Sigmoid colon (tissue), 7 donors: ENCODE results near the gene FBXL17. TPM values are rescaled to one million over a fixed set of nuclear protein-coding genes. Genes with fewer than 3 reads are reported as not detected.

Experiments
- DNase-seq: peaks from one replicate; pipeline ENCODE4 v3.0.0-alpha.2; 2019
- H3K27ac ChIP-seq, 4 donors: fragments of 200-600 bp; sonication (generic); one replicate each; pipeline ENCODE4 v1.5.1; 2016 to 2019; ENCODE audit warnings: mild to moderate bottlenecking in 1 of 4
- H3K27me3 ChIP-seq, 3 donors: fragments of 200-600 bp; sonication (generic); one replicate each; pipeline ENCODE4 v1.5.1; 2019; ENCODE audit warnings: mild to moderate bottlenecking in 1 of 3
- H3K36me3 ChIP-seq, 4 donors: fragments of 200-600 bp; sonication (generic); one replicate each; pipeline ENCODE4 v1.5.1; 2016 to 2019
- H3K4me1 ChIP-seq, 4 donors: fragments of 200-600 bp; sonication (generic); one replicate each; pipeline ENCODE4 v1.5.1; 2017 to 2019
- H3K4me3 ChIP-seq, 4 donors: fragments of 200-600 bp; sonication (generic); one replicate each; pipeline ENCODE4 v1.5.1; 2017 to 2019; ENCODE audit warnings: mild to moderate bottlenecking in 2 of 4, moderate library complexity in 1 of 4
- H3K9me3 ChIP-seq, 4 donors: fragments of 200-600 bp in 3 of 4; sonication (generic) in 3 of 4; one replicate each; pipeline versions ENCODE4 v1.5.1 to v1.6.1; 2013 to 2019
- CTCF ChIP-seq, 4 experiments: fragments of 450-650 bp in 3 of 4; fragments of 200-600 bp in 1 of 4; IDR thresholded peaks; one replicate each; pipeline ENCODE4 v1.5.1; 2016 to 2019; ENCODE audit warnings: antibody characterized with exemption in 4 of 4, mild to moderate bottlenecking in 3 of 4, moderate library complexity in 2 of 4
- EP300 ChIP-seq, 4 donors: sonication (generic); formaldehyde crosslinking; IDR thresholded peaks; one replicate each; pipeline ENCODE4 v1.6.1; 2017; ENCODE audit warnings: antibody characterized with exemption in 4 of 4
- POLR2A ChIP-seq, 2 donors: fragments of 450-650 bp; IDR thresholded peaks; one replicate each; pipeline ENCODE4 v1.6.1; 2016; ENCODE audit warnings: antibody characterized with exemption in 2 of 2, mild to moderate bottlenecking in 2 of 2, moderate library complexity in 2 of 2
- POLR2AphosphoS5 ChIP-seq, 4 donors: sonication (generic); formaldehyde crosslinking; IDR thresholded peaks; one replicate each; pipeline ENCODE4 v1.6.1; 2017; ENCODE audit warnings: antibody characterized with exemption in 4 of 4
- WGBS, 2 donors: extraction: QIAGEN DNeasy Blood & Tissue Kit; methylation state at CpG; one replicate each; pipeline ENCODE4 v1.1.7; 2013; 5-methylcytosine and 5-hydroxymethylcytosine counted together
- intact Hi-C: fragments of 100-400 bp; cut with DNase I; formaldehyde crosslinking; loops from one replicate; pipeline ENCODE4 v1.15.1; 2023
- polyA plus RNA-seq, 3 donors: library from polyadenylated mRNA; stranded (reverse); fragments of 200-250 nt; gene quantifications; one replicate each; pipeline ENCODE4 v1.2.3, GENCODE V29; 2013
- total RNA-seq, 4 donors: library from RNA; depleted of rRNA; stranded (reverse); fragments of >200 nt; gene quantifications; one replicate each; pipeline ENCODE4 v1.1.0, GENCODE V29; 2016
- donor health status: healthy with polysubstance abuse.
- donor health status: Bipolar disorder and iron deficiency.
- donor health status: healthy.

FBXL17 gene
- total and polyA plus RNA-seq, 7 donors = 8.2 to 22.5 (median 16.6) TPM

- no peak for DNase-seq
- WGBS, 2 donors = 84% methylated on average over 2 of the region's 2 CpGs
- intact Hi-C loops = no loop called here
- no peak overlapping the region for H3K27ac ChIP-seq
- no peaks in the 10 kb centered on the region for H3K36me3 ChIP-seq
- H3K9me3 ChIP-seq = no peaks in the 10 kb centered on the region
- H3K27me3 ChIP-seq = no peaks in the 10 kb centered on the region
- H3K4me1 ChIP-seq = no peaks in the 10 kb centered on the region
- TF ChIP-seq EP300 (IDR thresholded peaks at IDR 0.05) (no peak), CTCF (IDR thresholded peaks at IDR 0.05) (no peak), POLR2AphosphoS5 (IDR thresholded peaks at IDR 0.05) (no peak), POLR2A (IDR thresholded peaks at IDR 0.05) (no peak)
- H3K4me3 ChIP-seq = no peak overlapping the region
These were observed 563.9 kb downstream of the FBXL17 start for GRCh38 chr5:107817951-107818350.

GRCh38 chr5:107817436-107817835 is 564.5 kb downstream of the FBXL17 start:
- Histone ChIP-seq H3K9me3 (no peaks in the 10 kb centered on the region), H3K4me3 (no peak overlapping the region), H3K36me3 (no peaks in the 10 kb centered on the region), H3K27ac (no peak overlapping the region), H3K27me3 (no peaks in the 10 kb centered on the region), H3K4me1 (no peaks in the 10 kb centered on the region)
- TF ChIP-seq POLR2AphosphoS5 (IDR thresholded peaks at IDR 0.05) (no peak), CTCF (IDR thresholded peaks at IDR 0.05) (no peak), EP300 (IDR thresholded peaks at IDR 0.05) (no peak), POLR2A (IDR thresholded peaks at IDR 0.05) (no peak)
- intact Hi-C loops = no loop called here
- WGBS, 2 donors = 83 to 84% methylated on average over 3 of the region's 3 CpGs
- no peak for DNase-seq

- no peak for TF ChIP-seq POLR2AphosphoS5 (IDR thresholded peaks at IDR 0.05)
- TF ChIP-seq POLR2A (IDR thresholded peaks at IDR 0.05) = no peak
- TF ChIP-seq EP300 (IDR thresholded peaks at IDR 0.05) = no peak
- TF ChIP-seq CTCF (IDR thresholded peaks at IDR 0.05) = no peak
- WGBS, 2 donors = 82 to 90% methylated on average over 10 of the region's 10 CpGs
- intact Hi-C loops = no loop called here
- Histone ChIP-seq H3K4me3 (no peak overlapping the region), H3K4me1 (no peaks in the 10 kb centered on the region), H3K27ac (no peak overlapping the region), H3K9me3 (no peaks in the 10 kb centered on the region), H3K36me3 (no peaks in the 10 kb centered on the region), H3K27me3 (no peaks in the 10 kb centered on the region)
- no peak for DNase-seq
These were observed 566.8 kb downstream of the FBXL17 start for GRCh38 chr5:107815109-107815508.

- WGBS, 2 donors = 80 to 88% methylated on average over 7 of the region's 7 CpGs
- TF ChIP-seq EP300 (IDR thresholded peaks at IDR 0.05) (no peak), POLR2A (IDR thresholded peaks at IDR 0.05) (no peak), CTCF (IDR thresholded peaks at IDR 0.05) (no peak), POLR2AphosphoS5 (IDR thresholded peaks at IDR 0.05) (no peak)
- no peak for DNase-seq
These were observed 567.6 kb downstream of the FBXL17 start for GRCh38 chr5:107814183-107814827.

GRCh38 chr5:107813559-107813958 is 568.3 kb downstream of the FBXL17 start:
- Histone ChIP-seq H3K4me1 (peaks cover 0 to 3% (median 0%) of the 10 kb centered on the region in 4 donors), H3K4me3 (no peak overlapping the region), H3K9me3 (no peaks in the 10 kb centered on the region), H3K27ac (no peak overlapping the region), H3K36me3 (no peaks in the 10 kb centered on the region), H3K27me3 (no peaks in the 10 kb centered on the region)
- intact Hi-C loops = no loop called here
- DNase-seq = no peak
- 85 to 93% methylated on average over 4 of the region's 4 CpGs for WGBS, 2 donors
- no peak for TF ChIP-seq POLR2A (IDR thresholded peaks at IDR 0.05)
- TF ChIP-seq CTCF (IDR thresholded peaks at IDR 0.05) = no peak
- TF ChIP-seq EP300 (IDR thresholded peaks at IDR 0.05) = no peak
- TF ChIP-seq POLR2AphosphoS5 (IDR thresholded peaks at IDR 0.05) = no peak

More at GRCh38 chr5:107814183-107814827, 567.6 kb downstream of the FBXL17 start:
- Histone ChIP-seq H3K4me1 (no peaks in the 10 kb centered on the region), H3K36me3 (no peaks in the 10 kb centered on the region), H3K27me3 (no peaks in the 10 kb centered on the region), H3K27ac (no peak overlapping the region), H3K9me3 (no peaks in the 10 kb centered on the region), H3K4me3 (no peak overlapping the region)
- intact Hi-C loops = no loop called here
